GM13976 (cell line): ENCODE data around the gene BTG4.

Experiments used
- DNase-seq: peaks from one replicate; pipeline ENCODE4 v3.0.0; 2012; ENCODE audit warnings: low spot score
- in situ Hi-C: fragments of 300-500 bp; cut with MboI; formaldehyde crosslinking; loops from one replicate; pipeline ENCODE4 v1.12.0; 2022; ENCODE audit warnings: low sequenced_read_pairs, mixed read lengths, inconsistent platforms; ENCODE audit not compliant: unreplicated experiment
- TF ChIP-seq, protein P1 (sequence below): IDR thresholded peaks from 2 replicates; pipeline ENCODE4 v1.5.1; 2012; ENCODE audit warnings: borderline replicate concordance, mild to moderate bottlenecking; ENCODE audit not compliant: insufficient read depth; ENCODE audit errors: extremely low read depth, missing control alignments, control extremely low read depth

BTG4 gene

DNA sequence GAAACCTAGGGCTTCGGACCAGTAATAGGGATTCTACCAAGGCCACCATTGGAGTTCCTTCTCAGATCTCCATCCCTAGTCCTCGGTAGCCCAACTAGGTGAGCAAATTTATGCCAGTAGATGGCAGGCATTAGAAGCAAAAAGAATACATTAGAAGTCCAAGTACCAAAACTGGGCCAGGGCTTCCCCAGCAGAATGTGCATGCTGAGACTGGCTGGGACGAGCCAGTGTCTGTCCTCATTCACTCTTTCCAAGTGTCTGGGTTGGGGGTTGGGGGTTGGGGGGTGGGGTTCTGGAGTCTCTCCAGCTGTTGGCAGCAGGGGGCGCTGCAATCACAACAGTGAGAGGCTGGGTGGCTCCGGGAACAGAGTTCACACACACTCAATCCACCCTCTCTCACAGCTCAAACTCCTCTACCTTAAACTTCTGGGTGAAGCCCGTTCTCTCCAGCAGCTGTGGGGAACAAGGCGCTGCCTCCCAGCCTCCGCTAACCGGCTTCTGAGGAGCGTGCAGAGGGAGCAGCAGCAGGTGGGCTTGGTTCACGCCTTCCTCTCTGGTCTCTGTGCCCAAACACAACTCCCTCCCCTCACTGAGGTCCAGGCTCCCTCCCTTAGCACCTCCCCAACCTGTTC lies 57.5 kb downstream of the BTG4 start:
- peak; percentile 77 for DNase-seq
- TF ChIP-seq, protein P1, sequence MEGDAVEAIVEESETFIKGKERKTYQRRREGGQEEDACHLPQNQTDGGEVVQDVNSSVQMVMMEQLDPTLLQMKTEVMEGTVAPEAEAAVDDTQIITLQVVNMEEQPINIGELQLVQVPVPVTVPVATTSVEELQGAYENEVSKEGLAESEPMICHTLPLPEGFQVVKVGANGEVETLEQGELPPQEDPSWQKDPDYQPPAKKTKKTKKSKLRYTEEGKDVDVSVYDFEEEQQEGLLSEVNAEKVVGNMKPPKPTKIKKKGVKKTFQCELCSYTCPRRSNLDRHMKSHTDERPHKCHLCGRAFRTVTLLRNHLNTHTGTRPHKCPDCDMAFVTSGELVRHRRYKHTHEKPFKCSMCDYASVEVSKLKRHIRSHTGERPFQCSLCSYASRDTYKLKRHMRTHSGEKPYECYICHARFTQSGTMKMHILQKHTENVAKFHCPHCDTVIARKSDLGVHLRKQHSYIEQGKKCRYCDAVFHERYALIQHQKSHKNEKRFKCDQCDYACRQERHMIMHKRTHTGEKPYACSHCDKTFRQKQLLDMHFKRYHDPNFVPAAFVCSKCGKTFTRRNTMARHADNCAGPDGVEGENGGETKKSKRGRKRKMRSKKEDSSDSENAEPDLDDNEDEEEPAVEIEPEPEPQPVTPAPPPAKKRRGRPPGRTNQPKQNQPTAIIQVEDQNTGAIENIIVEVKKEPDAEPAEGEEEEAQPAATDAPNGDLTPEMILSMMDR: peak; percentile 24
- in situ Hi-C loops: no loop called here

DNA sequence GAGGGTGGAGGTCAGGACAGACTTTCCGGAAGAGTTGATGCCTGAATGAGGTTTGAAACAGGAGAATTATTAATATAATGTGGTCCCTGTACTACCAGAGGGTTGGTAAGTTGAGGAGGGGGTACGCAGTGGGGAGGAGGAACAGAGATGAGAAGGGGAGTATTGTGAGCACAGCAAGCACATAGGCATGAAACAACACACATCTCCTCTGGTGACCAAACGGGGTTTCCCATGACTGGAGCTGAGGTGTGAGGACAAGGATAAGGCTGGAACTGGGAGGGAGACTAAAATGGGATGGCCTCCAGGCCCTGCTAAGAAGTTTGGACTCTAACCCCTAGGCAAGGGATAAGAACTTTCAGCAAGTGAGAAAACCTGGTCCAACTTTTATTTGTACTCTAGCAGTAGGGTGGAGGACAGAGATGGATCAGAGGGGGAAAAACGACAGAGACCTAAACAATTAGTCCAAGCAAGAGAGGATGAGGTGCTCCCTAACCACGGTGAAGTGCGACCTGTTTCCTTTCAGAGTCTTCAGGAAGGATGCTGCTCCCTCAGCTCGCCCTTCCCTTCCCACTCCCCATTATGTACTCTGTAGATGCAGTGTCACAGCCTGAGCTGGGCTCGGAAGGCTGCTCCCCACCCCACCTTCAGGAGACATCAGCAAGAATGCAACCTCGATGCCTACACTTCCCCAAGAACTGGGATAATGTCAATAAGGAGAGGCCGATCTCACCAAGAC lies 59.2 kb downstream of the BTG4 start:
- peak; percentile 7 for DNase-seq
- TF ChIP-seq, protein P1: no peak
- in situ Hi-C loops: no loop called here

DNA sequence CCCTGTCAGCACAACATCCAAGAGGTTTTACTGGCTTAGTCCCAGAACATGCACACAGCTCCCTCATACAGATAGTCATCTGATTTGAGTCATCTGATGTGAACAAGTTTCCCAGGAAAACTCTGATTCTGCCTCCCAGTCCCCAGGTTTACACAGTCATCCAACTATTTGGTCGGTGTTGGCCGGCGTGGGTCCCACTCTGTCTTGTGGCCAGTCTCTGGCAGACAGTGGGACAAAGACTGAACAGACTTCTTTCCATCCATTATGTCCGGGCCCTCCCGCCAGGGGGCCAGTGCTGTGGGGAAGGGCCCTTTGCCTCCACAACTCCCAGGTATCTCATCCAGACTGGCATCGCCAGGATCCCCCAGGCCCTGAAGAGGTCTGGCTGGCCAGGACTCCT lies 60.0 kb downstream of the BTG4 start:
- in situ Hi-C loops: no loop called here
- TF ChIP-seq, protein P1: no peak
- DNase-seq: no peak

GRCh38 chr11:111450480-111451320 lies 61.5 kb downstream of the BTG4 start:
- TF ChIP-seq, protein P1: no peak
- in situ Hi-C loops: no loop called here
- DNase-seq: peak; percentile 45

DNA sequence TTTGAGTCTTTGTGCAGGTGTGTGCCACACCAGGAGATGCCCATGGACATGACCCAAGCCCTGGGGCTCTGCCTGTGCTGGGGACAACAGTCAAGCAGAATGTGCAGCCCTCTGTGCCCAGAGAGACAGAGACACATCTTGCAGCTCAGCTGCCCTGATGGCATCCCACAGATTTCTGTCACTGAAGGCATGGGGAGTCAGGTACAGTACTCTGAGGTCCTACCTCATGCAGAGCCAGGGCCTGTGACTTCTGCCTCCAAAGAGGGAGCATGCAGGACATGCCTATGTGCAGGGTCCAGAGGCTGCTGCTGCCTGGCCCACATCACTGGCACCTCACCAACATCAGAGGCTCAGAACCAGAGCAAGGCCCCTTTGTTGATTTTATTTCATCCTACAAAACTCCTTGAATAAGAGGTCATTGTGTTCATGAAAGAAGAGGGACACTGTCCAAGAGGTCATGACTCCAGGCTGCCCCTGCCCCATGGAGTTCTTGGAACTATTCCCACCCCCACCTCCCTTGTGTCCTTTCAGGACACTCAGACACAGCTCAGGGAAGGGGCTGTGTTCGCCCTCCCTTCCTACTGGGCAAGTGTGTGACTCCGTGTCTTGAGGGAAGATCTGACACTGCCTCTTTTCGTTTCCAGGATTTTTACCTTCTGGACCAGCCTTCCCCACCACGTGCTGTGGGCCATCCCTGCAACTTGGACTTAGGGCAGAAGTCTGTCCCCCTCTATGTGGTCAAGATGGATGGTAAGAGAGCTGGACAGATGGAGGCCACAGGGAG lies 62.3 kb downstream of the BTG4 start:
- DNase-seq: peak; percentile 11
- TF ChIP-seq, protein P1: no peak
- in situ Hi-C loops: loop anchor here (25.0 kb wide), 1 partner anchor 988 kb away; no protein-coding TSS in a partner anchor

- in situ Hi-C loops: loop anchor here (25.0 kb wide), 1 partner anchor 987 kb away; no protein-coding TSS in a partner anchor
- TF ChIP-seq, protein P1: no peak
- no peak for DNase-seq
Measured at GRCh38 chr11:111448831-111449557, 63.2 kb downstream of the BTG4 start.
